Thyroid gland (tissue), 4 donors: Measurements from ENCODE around the gene TSPAN15.

Experiments used
- POLR2A ChIP-seq, 2 donors: fragments of 450-650 bp; IDR thresholded peaks; one replicate each; pipeline ENCODE4 v1.6.1; 2017; ENCODE audit warnings: antibody characterized with exemption in 2 of 2, mild to moderate bottlenecking in 2 of 2, moderate library complexity in 1 of 2
- TF ChIP-seq, protein P1 (sequence below), 6 experiments: fragments of 200-600 bp in 3 of 6; fragments of 450-650 bp in 3 of 6; sonication (generic) in 3 of 6; IDR thresholded peaks; one replicate each; pipeline ENCODE4 v1.5.1; 2016 to 2019; ENCODE audit warnings: antibody characterized with exemption in 6 of 6, mild to moderate bottlenecking in 2 of 6, inconsistent platforms in 1 of 6, moderate library complexity in 1 of 6

GRCh38 chr10:69481811-69482524, 30.7 kb downstream of the TSPAN15 start:
- TF ChIP-seq, protein P1, sequence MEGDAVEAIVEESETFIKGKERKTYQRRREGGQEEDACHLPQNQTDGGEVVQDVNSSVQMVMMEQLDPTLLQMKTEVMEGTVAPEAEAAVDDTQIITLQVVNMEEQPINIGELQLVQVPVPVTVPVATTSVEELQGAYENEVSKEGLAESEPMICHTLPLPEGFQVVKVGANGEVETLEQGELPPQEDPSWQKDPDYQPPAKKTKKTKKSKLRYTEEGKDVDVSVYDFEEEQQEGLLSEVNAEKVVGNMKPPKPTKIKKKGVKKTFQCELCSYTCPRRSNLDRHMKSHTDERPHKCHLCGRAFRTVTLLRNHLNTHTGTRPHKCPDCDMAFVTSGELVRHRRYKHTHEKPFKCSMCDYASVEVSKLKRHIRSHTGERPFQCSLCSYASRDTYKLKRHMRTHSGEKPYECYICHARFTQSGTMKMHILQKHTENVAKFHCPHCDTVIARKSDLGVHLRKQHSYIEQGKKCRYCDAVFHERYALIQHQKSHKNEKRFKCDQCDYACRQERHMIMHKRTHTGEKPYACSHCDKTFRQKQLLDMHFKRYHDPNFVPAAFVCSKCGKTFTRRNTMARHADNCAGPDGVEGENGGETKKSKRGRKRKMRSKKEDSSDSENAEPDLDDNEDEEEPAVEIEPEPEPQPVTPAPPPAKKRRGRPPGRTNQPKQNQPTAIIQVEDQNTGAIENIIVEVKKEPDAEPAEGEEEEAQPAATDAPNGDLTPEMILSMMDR (IDR thresholded peaks at IDR 0.05): no peak
- TF ChIP-seq POLR2A (IDR thresholded peaks at IDR 0.05): no peak
